SK-N-SH treated with all-trans-retinoic acid at 6 μM for 48 hours (cell line): ENCODE data around the gene DVL1.

ENCODE experiments used
- BACH2 ChIP-seq: fragments of 250-450 bp; sonication (Bioruptor Pico); IDR thresholded peaks from 2 replicates; pipeline ENCODE4 v1.9.0; 2021; ENCODE audit warnings: mild to moderate bottlenecking, borderline replicate concordance
- RARB ChIP-seq: fragments of 250-450 bp; sonication (Bioruptor Pico); IDR thresholded peaks from 2 replicates; pipeline ENCODE4 v1.8.0; 2021; ENCODE audit warnings: mild to moderate bottlenecking, moderate library complexity
- SNAI2 ChIP-seq: fragments of 250-450 bp; sonication (Bioruptor Pico); IDR thresholded peaks from 2 replicates; pipeline ENCODE4 v1.5.0; 2020; ENCODE audit warnings: mild to moderate bottlenecking, moderate library complexity
- TOX ChIP-seq: fragments of 250-450 bp; sonication (Bioruptor Pico); IDR thresholded peaks from 2 replicates; pipeline ENCODE4 v1.8.0; 2021; ENCODE audit warnings: mild to moderate bottlenecking, moderate library complexity, borderline replicate concordance
- ZC3H10 ChIP-seq: fragments of 250-450 bp; sonication (Bioruptor Pico); IDR thresholded peaks from 2 replicates; pipeline ENCODE4 v1.5.1; 2021; ENCODE audit warnings: mild to moderate bottlenecking, moderate library complexity
- ZFP30 ChIP-seq: fragments of 450-650 bp; formaldehyde crosslinking; IDR thresholded peaks from 2 replicates; pipeline ENCODE4 v1.5.0; 2022; ENCODE audit warnings: mild to moderate bottlenecking, moderate library complexity
- TF ChIP-seq, protein P1 (sequence below): fragments of 250-450 bp; sonication (Bioruptor Pico); IDR thresholded peaks from 2 replicates; pipeline ENCODE4 v1.5.0; 2020; ENCODE audit warnings: mild to moderate bottlenecking, moderate library complexity
- TF ChIP-seq, protein P2 (sequence below): fragments of 250-450 bp; sonication (Bioruptor Pico); IDR thresholded peaks from 2 replicates; pipeline ENCODE4 v1.8.0; 2020; ENCODE audit warnings: mild to moderate bottlenecking, moderate library complexity, borderline replicate concordance

GRCh38 chr1:1286313-1287261 is 62.6 kb downstream of the DVL1 start:
- TF ChIP-seq ZC3H10 (CRISPR knock-in tag) (no peak), TOX (CRISPR knock-in tag) (no peak), BACH2 (CRISPR knock-in tag) (no peak), RARB (CRISPR knock-in tag) (no peak), SNAI2 (CRISPR knock-in tag) (no peak), ZFP30 (CRISPR knock-in tag) (no peak)
- TF ChIP-seq, protein P1, sequence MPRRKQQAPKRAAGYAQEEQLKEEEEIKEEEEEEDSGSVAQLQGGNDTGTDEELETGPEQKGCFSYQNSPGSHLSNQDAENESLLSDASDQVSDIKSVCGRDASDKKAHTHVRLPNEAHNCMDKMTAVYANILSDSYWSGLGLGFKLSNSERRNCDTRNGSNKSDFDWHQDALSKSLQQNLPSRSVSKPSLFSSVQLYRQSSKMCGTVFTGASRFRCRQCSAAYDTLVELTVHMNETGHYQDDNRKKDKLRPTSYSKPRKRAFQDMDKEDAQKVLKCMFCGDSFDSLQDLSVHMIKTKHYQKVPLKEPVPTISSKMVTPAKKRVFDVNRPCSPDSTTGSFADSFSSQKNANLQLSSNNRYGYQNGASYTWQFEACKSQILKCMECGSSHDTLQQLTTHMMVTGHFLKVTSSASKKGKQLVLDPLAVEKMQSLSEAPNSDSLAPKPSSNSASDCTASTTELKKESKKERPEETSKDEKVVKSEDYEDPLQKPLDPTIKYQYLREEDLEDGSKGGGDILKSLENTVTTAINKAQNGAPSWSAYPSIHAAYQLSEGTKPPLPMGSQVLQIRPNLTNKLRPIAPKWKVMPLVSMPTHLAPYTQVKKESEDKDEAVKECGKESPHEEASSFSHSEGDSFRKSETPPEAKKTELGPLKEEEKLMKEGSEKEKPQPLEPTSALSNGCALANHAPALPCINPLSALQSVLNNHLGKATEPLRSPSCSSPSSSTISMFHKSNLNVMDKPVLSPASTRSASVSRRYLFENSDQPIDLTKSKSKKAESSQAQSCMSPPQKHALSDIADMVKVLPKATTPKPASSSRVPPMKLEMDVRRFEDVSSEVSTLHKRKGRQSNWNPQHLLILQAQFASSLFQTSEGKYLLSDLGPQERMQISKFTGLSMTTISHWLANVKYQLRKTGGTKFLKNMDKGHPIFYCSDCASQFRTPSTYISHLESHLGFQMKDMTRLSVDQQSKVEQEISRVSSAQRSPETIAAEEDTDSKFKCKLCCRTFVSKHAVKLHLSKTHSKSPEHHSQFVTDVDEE (CRISPR knock-in tag): no peak
- TF ChIP-seq, protein P2, sequence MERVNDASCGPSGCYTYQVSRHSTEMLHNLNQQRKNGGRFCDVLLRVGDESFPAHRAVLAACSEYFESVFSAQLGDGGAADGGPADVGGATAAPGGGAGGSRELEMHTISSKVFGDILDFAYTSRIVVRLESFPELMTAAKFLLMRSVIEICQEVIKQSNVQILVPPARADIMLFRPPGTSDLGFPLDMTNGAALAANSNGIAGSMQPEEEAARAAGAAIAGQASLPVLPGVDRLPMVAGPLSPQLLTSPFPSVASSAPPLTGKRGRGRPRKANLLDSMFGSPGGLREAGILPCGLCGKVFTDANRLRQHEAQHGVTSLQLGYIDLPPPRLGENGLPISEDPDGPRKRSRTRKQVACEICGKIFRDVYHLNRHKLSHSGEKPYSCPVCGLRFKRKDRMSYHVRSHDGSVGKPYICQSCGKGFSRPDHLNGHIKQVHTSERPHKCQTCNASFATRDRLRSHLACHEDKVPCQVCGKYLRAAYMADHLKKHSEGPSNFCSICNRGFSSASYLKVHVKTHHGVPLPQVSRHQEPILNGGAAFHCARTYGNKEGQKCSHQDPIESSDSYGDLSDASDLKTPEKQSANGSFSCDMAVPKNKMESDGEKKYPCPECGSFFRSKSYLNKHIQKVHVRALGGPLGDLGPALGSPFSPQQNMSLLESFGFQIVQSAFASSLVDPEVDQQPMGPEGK (CRISPR knock-in tag): no peak
